HL-60 (cell line): ENCODE measurements around the gene IPPK.

ENCODE experiments used
- DNase-seq, 2 experiments: peaks; one replicate each; pipeline ENCODE4 v3.0.0-alpha.2; 2010 to 2020; ENCODE audit warnings: low read depth in 1 of 2, low spot score in 1 of 2
- H3K27ac ChIP-seq: fragments of 250-450 bp; sonication (Bioruptor Pico); replicated peaks from 2 replicates; pipeline ENCODE4 v1.5.1; 2020; ENCODE audit warnings: mild to moderate bottlenecking, moderate library complexity
- H3K27me3 ChIP-seq: fragments of 250-450 bp; sonication (Bioruptor Pico); 2 replicates; pipeline ENCODE4 v1.5.1; 2021; ENCODE audit warnings: mild to moderate bottlenecking, moderate library complexity; ENCODE audit not compliant: insufficient read depth, poor library complexity, severe bottlenecking
- H3K4me3 ChIP-seq: replicated peaks from 2 replicates; pipeline ENCODE4 v1.5.1; 2011; ENCODE audit warnings: mild to moderate bottlenecking, control low read depth, low read length; ENCODE audit not compliant: insufficient read depth
- CTCF ChIP-seq: IDR thresholded peaks from one replicate; pipeline ENCODE4 v1.5.1; 2011; ENCODE audit warnings: low read length, control low read depth, inconsistent platforms; ENCODE audit not compliant: insufficient read depth
- GABPA ChIP-seq: IDR thresholded peaks from 2 replicates; pipeline ENCODE4 v1.6.1; 2012; ENCODE audit warnings: low read depth
- POLR2AphosphoS5 ChIP-seq: IDR thresholded peaks from 2 replicates; pipeline ENCODE4 v1.6.1; 2012; ENCODE audit warnings: low read depth
- REST ChIP-seq: IDR thresholded peaks from 2 replicates; pipeline ENCODE4 v1.6.1; 2012; ENCODE audit warnings: low read depth; ENCODE audit not compliant: insufficient replicate concordance
- SPI1 ChIP-seq: IDR thresholded peaks from 2 replicates; pipeline ENCODE4 v1.6.1; 2012; ENCODE audit warnings: low read depth, mild to moderate bottlenecking, borderline replicate concordance

IPPK gene

GRCh38 chr9:92714016-92714415 lies 44.1 kb upstream of the IPPK start:
- no peak for DNase-seq
- TF ChIP-seq POLR2AphosphoS5 (no peak), GABPA (no peak), CTCF (no peak), REST (no peak), SPI1 (no peak)
- H3K27ac ChIP-seq = no peak overlapping the region
- no peaks in the 10 kb centered on the region for H3K27me3 ChIP-seq
- H3K4me3 ChIP-seq = no peak overlapping the region

GRCh38 chr9:92713528-92713927 lies 43.6 kb upstream of the IPPK start:
- Histone ChIP-seq H3K27ac (no peak overlapping the region), H3K27me3 (no peaks in the 10 kb centered on the region), H3K4me3 (no peak overlapping the region)
- no peak for TF ChIP-seq POLR2AphosphoS5
- no peak for TF ChIP-seq CTCF
- TF ChIP-seq SPI1 = no peak
- no peak for TF ChIP-seq GABPA
- no peak for TF ChIP-seq REST
- DNase-seq = no peak

- DNase-seq = no peak
- Histone ChIP-seq H3K27me3 (no peaks in the 10 kb centered on the region), H3K27ac (no peak overlapping the region), H3K4me3 (no peak overlapping the region)
- no peak for TF ChIP-seq SPI1
- TF ChIP-seq GABPA = no peak
- TF ChIP-seq POLR2AphosphoS5 = no peak
- no peak for TF ChIP-seq REST
- TF ChIP-seq CTCF = no peak
Observed at GRCh38 chr9:92712767-92713166, 42.8 kb upstream of the IPPK start.
